Stimulated activated CD4-positive, alpha-beta T cell treated with anti-CD3 and anti-CD28 coated beads, Interleukin-12 subunit alpha, Interleukin-12 subunit beta, amount 100 ng/mL, for 24 hours (primary cell): Measurements from ENCODE around the gene GALNT9.
A peak's percentile ranks its signal among the peaks of the same experiment; 100 is the strongest.
"Not testable (repeated sequence)": the region's sequence is repeated elsewhere in the genome, so short reads cannot be mapped to it uniquely, and the experiment has no call there.

Experiments used
- DNase-seq, 2 experiments: peaks; one replicate each; pipeline ENCODE4 v3.0.0-alpha.2; 2020; ENCODE audit warnings: low read depth in 2 of 2

GALNT9 gene

GRCh38 chr12:132196873-132197390 is 132.5 kb downstream of the GALNT9 start:
- DNase-seq = no peak

- DNase-seq = no peak
Observed at GRCh38 chr12:132196038-132196872, 133.1 kb downstream of the GALNT9 start.

GRCh38 chr12:132195242-132195641 is 134.1 kb downstream of the GALNT9 start:
- not testable (repeated sequence) for DNase-seq

- DNase-seq = no peak
Observed at GRCh38 chr12:132194556-132194955, 134.8 kb downstream of the GALNT9 start.

- no peak for DNase-seq
Observed at GRCh38 chr12:132194056-132194455, 135.3 kb downstream of the GALNT9 start.

- no peak for DNase-seq
Observed at GRCh38 chr12:132191715-132192553, 137.5 kb downstream of the GALNT9 start.

GRCh38 chr12:132190834-132191500 is 138.4 kb downstream of the GALNT9 start:
- DNase-seq = no peak

GRCh38 chr12:132190012-132190755 is 139.2 kb downstream of the GALNT9 start:
- no peak for DNase-seq

- peak; percentile 83 to 93 for DNase-seq
Observed at GRCh38 chr12:132189378-132190011, 139.9 kb downstream of the GALNT9 start.

- DNase-seq = no peak
Observed at GRCh38 chr12:132188916-132189325, 140.5 kb downstream of the GALNT9 start.

- no peak for DNase-seq
Observed at GRCh38 chr12:132188451-132188901, 140.9 kb downstream of the GALNT9 start.

- no peak for DNase-seq
Observed at GRCh38 chr12:132187646-132188450, 141.5 kb downstream of the GALNT9 start.

- DNase-seq = no peak
Observed at GRCh38 chr12:132186857-132187620, 142.3 kb downstream of the GALNT9 start.

- DNase-seq = no peak
Observed at GRCh38 chr12:132186208-132186856, 143.1 kb downstream of the GALNT9 start.

GRCh38 chr12:132185705-132186104 is 143.7 kb downstream of the GALNT9 start:
- no peak for DNase-seq

GRCh38 chr12:132182711-132183365 is 146.6 kb downstream of the GALNT9 start:
- no peak for DNase-seq

GRCh38 chr12:132182206-132182710 is 147.1 kb downstream of the GALNT9 start:
- no peak for DNase-seq
